GM19099 (cell line): ENCODE measurements around the gene CCDC17.

ENCODE experiments used
- POLR2A ChIP-seq: IDR thresholded peaks from 3 replicates; pipeline ENCODE4 v1.6.1; 2011; ENCODE audit warnings: low read depth; ENCODE audit not compliant: insufficient read length; ENCODE audit errors: extremely low read depth

The CCDC17 gene

DNA sequence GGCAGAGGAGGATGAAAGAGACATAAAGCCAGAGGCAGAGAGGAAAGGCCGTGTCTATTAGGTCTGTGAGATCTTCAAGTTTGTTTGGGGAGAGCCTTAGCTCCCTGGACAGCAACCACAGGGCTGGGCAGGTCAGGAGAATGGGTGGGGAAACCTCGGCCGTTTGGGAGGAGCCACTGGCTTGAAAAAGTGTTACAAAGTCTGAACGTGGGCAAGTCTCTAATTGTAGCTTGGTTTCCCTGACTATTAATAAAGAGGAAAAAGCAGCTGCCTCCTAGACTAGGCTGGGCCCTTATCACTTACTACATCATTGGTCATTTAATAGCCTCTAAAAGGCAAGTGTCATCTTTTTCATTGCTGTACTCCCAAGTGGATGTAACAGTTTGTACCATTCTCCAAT, at the start of gene CCDC17:
Gene CCDC17 (minus strand): TSS at position 83 of the 400 bp plus-strand sequence. CDS start 145 bp downstream, outside the sequence.
- TF ChIP-seq POLR2A, result no peak

DNA sequence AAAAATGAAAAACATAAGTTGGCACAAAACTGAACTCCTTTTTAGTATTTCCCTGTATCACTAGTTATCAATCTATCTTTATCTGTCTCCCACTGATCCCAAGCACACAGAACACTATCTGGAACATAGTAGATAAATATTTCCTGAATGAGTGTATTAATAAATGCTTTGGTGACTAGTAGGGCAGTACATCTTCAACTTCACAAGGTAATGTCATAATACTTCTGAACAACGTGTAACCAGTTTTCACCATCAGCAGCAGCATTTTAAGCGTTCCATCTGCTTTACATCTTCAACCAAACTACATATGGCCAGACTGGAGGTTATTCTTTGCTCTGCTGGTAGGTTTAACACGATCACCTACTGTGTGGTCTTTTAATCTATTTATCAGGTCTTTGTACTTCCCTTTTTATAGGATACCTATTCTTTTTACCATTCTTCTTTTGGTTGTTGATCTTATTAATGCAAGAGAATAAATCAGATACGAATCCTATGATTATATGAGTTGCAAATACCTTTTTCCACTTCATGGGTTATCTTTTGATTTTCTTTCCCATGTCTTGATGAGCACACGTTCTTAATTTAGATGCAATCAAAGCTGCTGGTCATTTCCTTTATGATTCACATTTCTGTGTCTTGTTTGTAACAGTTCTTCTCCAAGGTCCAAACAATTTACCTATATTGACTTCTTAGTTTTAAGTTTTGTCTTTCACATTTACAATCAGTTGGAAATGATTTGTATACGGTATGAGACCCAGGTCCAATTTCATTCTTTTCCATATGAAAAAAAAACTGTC, 46.2 kb upstream of the CCDC17 start:
- TF ChIP-seq POLR2A, result no peak

DNA sequence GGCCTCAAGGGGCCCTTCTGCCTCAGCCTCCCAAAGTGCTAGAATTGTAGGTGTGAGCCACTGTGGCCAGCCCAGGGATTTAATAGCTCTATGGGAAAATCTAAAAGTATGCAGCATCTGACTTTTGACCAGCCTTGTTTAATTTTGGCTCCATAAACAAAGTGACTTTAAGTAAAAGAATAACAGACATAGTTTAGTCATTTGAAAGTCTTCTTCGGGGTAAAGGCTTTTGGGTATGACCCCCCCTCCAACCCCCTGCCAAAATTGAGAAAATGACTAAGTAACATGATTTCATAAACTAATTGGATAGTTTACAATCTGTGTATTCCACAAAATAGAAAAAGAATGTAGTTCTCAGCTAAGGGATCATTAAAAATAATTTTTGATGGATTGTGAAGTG, 45.5 kb upstream of the CCDC17 start:
- no peak for TF ChIP-seq POLR2A

DNA sequence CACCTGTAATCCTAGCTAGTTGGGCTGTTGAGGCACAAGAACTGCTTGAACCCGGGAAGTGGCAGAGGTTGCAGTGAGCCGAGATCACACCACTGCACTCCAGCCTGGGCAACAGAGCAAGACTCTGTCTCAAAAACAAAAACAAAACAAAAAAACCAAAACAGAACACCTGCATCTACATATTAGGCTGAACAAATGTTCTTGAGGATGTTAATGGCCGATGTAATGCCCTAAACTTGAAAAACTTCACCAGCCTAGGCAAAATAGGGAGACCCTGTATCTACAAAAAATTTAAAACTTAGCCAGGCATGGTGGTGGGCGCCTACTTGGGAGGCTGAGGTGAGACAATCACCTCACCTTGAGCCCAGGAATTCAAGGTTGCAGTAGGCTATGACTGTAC, 44.7 kb upstream of the CCDC17 start:
- no peak for TF ChIP-seq POLR2A

DNA sequence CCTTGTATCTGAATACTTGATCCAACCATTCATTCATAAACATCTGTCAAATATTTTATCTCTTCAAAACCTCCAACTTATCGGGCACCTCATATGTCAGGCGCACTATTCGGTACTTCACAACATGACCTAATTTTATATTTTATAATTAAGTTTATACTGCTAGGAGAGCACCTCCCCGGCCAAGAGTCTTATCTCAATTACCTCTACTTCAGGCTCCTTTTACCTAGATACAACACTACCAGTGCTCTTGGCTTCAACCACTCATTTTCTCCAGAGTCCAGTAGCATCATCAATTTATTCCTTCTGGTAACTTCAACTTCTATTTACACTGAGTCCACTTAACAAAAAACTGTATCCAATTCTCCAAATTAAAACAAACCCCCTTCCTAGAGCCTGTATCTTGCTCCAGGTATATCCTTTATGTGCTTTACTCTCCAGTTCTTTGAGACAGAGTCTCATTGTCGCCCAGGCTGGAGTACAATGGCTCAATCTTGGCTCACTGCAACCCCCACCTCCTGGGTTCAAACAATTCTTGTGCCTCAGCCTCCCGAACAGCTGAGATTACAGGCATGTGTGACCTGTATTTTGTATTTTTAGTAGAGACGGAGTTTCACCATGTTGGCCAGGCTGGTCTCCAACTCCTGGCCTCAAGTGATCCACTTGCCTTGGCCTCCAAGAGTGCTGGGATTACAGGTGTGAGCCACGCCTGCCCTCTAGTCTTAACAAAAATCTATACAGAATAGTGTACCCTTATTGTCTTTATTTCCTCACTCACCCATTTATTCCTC, 43.7 kb upstream of the CCDC17 start:
- no peak for TF ChIP-seq POLR2A

DNA sequence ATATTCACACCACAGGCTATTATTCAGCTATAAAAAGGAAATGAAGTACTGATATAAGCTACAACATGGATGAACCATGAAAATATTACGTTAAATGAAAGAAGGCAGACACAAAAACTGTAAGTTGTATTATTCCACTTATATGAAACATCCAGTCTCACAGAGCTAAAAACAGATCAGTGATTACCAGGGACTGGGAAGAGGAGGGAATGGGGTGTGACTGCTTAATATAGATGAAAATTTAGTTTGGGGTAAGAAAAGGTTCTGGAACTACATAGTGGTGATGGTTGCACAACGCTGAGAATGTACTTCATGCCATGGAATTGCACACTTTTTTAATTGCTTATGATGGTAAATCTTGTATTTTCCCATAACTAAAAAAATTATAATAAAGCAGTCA, 43.0 kb upstream of the CCDC17 start:
- no peak for TF ChIP-seq POLR2A

DNA sequence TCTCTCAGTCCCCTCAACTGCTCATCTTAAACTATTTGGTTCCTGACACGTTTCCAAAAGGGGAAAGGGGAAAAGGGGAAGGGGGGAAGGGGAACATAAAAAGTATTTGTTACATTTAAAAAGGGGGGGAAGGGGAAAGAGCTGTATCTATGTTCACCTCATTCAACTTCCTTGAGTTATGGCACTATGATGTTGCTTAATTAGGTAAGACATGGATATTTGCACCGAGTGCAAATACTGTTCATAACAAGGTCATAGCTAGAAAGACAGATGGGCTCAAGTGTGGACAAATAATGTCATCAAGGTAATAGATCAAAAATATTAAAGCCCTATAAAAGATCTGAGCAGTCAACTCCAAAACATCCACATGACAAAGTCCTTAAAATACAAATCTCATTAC, 36.5 kb upstream of the CCDC17 start:
- TF ChIP-seq POLR2A, result no peak

DNA sequence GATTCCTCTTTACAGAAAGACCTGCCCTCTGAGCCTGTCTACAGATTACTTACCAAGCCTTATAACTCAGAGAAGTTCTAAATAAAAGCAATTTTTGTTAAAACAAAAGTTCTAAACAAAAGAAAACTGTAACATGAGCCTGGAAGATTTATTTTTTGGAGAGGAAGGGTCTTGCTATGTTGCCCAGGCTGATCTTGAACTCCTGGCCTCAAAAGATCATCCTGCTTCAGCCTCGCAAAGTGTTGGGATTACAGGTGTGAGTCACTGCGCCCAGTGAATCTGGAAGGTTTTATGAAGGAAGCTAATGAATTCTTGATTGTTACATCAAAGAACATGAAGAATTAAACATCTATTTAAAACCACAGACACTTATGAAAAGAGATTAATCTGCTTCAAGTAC, 35.4 kb upstream of the CCDC17 start:
- no peak for TF ChIP-seq POLR2A

DNA sequence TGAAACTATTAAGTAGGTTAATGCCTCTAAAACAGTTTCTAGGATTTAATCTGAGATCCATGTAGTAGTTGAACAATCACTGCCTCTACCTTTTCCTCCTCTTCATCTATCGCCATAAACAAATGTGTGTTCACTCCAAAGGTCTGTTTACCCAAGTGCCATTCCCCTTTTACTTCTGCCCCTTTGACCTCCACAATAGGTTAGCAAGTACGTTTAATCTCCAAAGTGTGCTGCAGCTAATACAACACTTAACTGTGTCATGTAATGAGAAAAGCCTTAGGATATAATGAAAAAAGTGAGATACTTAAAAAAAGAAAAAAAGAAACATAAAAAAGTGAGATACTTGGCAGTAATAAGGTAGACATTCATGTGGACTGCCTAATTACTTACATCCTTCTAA, 34.3 kb upstream of the CCDC17 start:
- TF ChIP-seq POLR2A, result no peak

DNA sequence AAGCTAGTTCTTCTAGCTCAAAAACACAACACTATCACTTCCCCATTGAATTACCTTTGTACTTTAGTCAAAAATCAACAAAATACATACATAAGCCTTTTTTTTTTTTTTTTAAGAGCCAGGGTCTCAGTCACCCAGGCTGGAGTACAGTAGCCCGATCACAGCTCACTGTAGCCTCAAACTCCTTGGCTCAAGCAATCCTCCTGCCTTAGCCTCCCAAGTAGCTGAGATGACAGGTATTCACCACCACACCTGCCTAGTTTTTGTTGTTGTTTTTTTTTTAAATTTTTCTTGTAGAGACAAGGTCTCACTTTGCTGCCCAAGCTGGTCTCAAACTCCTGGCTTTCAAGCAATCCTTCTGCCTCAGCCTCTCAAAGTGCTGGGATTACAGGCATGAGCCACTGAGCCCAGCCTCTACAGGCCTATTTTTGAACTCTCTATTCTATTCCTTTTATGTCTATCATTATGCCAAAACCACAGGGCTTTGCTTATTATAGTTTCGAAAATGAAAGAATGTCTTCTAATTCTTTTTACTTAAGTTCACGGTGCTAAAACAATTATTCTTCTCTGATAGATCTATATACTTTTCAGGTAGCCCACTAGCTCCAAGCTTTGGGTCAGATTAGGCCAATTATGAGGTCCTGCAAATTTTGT, 32.8 kb upstream of the CCDC17 start:
- no peak for TF ChIP-seq POLR2A

DNA sequence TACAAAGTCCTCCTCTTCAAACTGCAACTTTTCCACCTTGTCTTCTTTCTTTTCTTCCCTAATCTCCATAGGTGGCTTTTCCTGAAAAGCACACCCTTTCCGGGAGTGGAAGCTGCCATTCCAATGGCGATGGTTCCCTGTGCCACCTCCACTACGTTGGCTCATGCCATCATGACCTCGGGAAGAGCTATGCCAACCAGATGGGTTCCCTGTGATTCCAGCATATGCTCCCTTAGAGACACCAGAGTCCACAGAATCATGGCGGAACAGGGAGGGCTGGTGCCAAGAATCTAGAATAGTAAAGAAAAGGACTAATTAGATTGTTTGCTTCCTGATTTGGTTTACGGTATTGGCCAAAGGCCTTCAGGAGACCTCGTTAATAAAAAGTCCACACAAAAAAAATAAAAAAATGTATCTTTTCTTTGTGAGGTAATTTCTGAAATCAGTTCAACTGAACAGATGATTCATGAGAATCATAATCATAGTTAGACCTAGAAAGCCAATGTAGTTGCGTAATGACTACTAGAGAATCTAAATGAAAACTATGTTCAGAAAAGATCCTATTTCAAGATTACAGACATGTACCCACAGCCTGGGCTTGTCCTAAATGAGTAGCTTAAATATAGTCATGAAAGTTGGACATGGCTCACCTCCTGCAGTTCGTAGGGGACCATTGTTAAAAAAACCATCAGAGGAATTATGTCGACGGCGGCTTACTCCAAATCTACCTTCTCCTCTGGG, 30.9 kb upstream of the CCDC17 start:
- TF ChIP-seq POLR2A, result no peak

DNA sequence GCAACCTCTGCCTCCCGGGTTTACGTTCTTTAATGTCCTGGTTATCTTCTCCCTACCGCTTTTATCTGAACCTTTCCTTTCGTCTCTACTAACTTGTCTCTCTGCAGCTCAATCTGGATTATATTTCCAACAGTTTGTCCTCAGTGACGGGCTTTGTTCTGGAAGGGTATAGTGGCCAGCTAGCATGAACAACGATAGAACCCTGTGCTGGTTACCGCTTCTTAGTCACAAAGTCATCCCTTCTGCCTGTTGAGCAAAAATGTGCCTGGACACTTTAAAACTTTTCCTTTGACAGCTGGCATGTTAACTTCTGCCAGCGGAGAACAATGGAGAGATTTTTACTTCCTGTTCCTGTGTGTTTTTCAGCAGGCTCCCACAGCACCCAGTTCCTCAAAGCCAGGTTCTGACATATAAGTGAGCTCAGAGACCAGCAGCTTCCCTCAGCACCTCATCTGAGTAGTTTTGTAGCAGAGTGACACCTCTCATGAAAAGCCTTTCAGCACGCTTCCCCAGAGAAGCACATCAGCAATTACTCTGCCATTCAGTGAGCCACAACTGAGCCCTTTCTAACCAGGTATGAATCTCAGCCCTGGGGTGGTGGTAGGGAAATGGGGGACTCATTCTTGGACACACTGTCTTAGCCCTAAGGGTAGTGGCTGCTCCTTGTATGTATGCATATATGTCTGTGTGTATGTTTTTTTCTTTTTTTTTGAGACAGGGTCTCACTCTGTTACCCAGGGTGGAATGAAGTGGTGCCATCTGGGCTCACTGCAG, 23.6 kb upstream of the CCDC17 start:
- no peak for TF ChIP-seq POLR2A

DNA sequence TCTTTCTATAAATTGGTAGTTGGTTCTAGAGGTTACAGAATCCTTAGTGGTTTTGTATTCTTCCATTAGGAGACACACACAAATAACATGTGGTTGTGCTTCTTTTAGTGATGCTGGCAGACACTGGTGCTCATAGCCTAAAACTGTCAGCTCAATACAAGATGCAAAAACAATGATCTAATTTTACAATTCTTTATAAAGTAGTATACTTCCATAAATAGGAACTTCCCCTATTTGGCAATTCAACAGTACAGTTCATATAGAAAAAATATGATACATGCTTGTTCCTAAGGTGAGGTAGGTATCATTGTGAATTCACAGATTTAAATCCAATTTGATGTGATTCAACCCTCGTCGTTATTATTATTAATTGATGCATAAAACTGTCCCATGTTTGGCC, 20.8 kb upstream of the CCDC17 start:
- TF ChIP-seq POLR2A, result no peak

DNA sequence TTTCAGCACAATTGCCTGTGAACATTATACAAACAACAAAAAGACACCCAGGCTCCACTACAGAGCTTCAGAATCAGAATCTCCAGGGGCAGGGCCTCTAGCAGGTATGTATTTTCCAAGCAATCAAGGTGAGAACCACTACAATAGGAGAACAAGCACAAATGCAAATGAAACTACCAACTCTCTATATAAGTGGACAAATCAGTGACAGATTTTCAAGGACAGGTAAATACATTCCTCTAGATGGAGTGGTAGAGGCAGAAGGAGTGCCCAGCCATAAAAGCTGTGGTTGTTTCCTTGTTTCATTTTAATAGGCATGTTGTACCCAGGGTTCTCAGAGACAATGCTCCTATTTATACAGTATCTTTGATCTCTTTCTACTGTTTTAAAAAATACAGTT, 20.1 kb upstream of the CCDC17 start:
- no peak for TF ChIP-seq POLR2A
